ENCODE data around the gene RPUSD3.

- TF ChIP-seq, protein P1, sequence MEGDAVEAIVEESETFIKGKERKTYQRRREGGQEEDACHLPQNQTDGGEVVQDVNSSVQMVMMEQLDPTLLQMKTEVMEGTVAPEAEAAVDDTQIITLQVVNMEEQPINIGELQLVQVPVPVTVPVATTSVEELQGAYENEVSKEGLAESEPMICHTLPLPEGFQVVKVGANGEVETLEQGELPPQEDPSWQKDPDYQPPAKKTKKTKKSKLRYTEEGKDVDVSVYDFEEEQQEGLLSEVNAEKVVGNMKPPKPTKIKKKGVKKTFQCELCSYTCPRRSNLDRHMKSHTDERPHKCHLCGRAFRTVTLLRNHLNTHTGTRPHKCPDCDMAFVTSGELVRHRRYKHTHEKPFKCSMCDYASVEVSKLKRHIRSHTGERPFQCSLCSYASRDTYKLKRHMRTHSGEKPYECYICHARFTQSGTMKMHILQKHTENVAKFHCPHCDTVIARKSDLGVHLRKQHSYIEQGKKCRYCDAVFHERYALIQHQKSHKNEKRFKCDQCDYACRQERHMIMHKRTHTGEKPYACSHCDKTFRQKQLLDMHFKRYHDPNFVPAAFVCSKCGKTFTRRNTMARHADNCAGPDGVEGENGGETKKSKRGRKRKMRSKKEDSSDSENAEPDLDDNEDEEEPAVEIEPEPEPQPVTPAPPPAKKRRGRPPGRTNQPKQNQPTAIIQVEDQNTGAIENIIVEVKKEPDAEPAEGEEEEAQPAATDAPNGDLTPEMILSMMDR (conservative IDR thresholded peaks at IDR 0.05; ENCODE audit: low read depth, low read length), result no peak
- no peak for TF ChIP-seq EZH2 (IDR thresholded peaks at IDR 0.05; ENCODE audit: low read length, unreplicated experiment)
These were observed 3.2 kb upstream of the RPUSD3 start for GRCh38 chr3:9846931-9847488.

Data from PC-3 (cell line).